ENCODE results near the gene GJB2. TPM values are rescaled to one million over a fixed set of nuclear protein-coding genes. Genes with fewer than 3 reads are reported as not detected.

GJB2 gene
- total RNA-seq, 2 donors from 2014 or later: 0.20 TPM; not detected in 1

DNA sequence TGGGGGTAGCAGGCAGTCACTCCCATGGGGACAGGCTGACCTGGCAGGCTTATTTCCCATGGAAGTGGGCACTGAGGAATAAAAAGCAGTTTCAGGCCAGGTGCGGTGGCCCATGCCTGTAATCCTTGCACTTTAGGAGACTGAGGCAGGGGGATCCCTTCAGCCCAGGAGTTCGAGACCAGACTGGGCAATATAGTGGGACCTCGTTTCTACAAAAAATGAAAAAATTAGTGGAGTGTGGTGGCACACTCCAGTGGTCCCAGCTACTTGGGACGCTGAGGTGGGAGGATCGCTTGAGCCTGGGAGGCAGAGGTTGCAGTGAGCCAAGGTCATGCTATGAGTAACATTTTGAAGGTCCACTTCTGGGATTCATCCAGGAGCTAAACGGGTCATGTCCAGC is 6.0 kb downstream of the GJB2 start:
- Histone ChIP-seq H3K36me3 (no peaks in the 10 kb centered on the region), H3K4me3 (no peak overlapping the region), H3K4me1 (peaks cover 0 to 4% of the 10 kb centered on the region in 2 donors), H3K27me3 (no peaks in the 10 kb centered on the region), H3K9me3 (no peaks in the 10 kb centered on the region), H3K27ac (no peak overlapping the region)
- TF ChIP-seq, protein P1, sequence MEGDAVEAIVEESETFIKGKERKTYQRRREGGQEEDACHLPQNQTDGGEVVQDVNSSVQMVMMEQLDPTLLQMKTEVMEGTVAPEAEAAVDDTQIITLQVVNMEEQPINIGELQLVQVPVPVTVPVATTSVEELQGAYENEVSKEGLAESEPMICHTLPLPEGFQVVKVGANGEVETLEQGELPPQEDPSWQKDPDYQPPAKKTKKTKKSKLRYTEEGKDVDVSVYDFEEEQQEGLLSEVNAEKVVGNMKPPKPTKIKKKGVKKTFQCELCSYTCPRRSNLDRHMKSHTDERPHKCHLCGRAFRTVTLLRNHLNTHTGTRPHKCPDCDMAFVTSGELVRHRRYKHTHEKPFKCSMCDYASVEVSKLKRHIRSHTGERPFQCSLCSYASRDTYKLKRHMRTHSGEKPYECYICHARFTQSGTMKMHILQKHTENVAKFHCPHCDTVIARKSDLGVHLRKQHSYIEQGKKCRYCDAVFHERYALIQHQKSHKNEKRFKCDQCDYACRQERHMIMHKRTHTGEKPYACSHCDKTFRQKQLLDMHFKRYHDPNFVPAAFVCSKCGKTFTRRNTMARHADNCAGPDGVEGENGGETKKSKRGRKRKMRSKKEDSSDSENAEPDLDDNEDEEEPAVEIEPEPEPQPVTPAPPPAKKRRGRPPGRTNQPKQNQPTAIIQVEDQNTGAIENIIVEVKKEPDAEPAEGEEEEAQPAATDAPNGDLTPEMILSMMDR (IDR thresholded peaks at IDR 0.05): no peak
- no peak for DNase-seq (ENCODE audit: low spot score)

DNA sequence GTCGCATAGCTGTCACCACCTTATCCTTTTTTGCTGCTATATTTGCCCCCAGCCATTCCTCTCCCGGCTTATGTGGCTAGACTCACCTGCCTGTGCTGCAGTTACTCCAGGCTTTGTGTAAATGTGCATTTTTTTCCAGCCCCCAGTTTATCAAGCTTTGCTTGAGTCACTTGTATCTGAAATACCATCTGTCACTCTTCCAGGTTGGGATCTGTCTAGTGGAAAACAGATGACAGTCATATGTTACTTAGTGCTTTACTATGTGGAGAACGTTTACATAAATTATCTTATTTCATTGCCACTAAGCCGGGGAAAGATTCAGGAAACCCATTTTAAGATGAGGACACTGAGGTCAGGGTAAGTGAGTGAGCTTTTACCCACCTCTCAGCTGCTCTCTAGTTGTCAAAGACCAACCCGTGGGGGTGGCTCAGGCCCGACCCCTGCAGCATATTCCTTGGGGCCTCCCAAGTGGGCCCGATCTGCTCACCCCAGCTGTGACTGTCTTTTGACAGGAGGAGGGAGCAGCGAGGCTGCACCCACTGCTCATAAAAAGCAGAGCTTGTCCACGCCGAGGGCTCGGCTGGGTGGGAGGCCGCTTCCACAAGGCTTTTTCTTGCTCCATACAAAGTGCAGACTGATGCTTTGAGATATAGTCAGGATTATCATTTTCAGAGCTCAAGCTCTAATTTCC is 7.2 kb downstream of the GJB2 start:
- no peak overlapping the region for H3K27ac ChIP-seq
- no peak for DNase-seq (ENCODE audit: low spot score)
- no peaks in the 10 kb centered on the region for H3K36me3 ChIP-seq
- TF ChIP-seq, protein P1 (IDR thresholded peaks at IDR 0.05): no peak
- H3K4me3 ChIP-seq: no peak overlapping the region
- H3K9me3 ChIP-seq: no peaks in the 10 kb centered on the region
- no peaks in the 10 kb centered on the region for H3K4me1 ChIP-seq
- H3K27me3 ChIP-seq: no peaks in the 10 kb centered on the region

DNA sequence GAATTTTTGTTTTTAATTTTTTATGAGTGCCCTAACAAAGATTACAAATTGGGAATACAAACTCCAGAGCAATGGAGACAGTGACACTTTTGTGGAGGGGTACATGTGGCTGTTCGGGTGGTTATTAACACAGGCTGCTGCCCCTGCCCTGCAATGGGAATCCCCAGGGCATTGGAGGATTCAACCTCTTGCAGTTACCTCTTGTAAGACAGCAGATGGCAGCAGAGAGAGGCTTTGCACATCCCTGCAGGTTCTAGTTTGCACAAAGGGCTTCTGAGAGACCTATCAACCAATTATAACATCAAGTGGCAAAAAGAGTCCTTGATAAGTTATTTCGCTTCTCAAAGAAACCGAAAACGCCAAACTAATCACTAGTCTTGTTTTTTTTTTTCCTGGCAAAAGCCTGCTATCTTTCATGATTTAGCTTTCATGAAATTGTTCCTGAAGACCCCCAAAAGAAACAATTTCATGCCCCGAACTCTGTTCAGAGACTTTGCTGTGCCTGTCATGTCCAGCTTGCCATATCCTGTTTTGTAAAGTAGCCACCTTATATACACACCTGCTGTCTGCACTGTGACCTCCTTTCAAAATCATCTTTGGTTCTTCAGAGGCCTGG is 10.4 kb downstream of the GJB2 start:
- Histone ChIP-seq H3K4me3 (no peak overlapping the region), H3K9me3 (no peaks in the 10 kb centered on the region), H3K4me1 (no peaks in the 10 kb centered on the region), H3K36me3 (no peaks in the 10 kb centered on the region), H3K27ac (no peak overlapping the region), H3K27me3 (peaks cover 0 to 2% of the 10 kb centered on the region in 2 donors)
- DNase-seq (ENCODE audit: low spot score): no peak
- TF ChIP-seq, protein P1 (IDR thresholded peaks at IDR 0.05): peak; percentile 63 to 86

DNA sequence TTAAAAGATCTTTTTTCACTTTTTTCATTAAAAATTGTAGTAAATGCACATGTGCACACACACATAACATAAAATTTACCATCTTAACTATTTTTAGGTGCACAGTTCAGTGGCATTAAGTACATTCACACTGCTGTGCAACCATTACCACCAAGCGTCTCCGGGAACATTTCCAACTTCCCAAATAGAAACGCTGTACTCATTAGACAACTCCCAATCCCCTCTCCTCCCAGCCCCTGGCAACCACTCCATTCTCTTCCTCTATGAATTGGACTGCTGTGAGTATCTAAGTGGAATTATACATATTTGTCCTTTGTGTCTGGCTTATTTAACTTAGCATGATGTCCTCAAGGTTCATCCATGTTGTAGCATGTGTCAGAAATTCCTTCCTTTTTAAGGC is 11.6 kb downstream of the GJB2 start:
- no peak overlapping the region for H3K4me3 ChIP-seq
- TF ChIP-seq, protein P1 (IDR thresholded peaks at IDR 0.05): no peak
- no peaks in the 10 kb centered on the region for H3K36me3 ChIP-seq
- no peaks in the 10 kb centered on the region for H3K4me1 ChIP-seq
- DNase-seq (ENCODE audit: low spot score): no peak
- no peaks in the 10 kb centered on the region for H3K9me3 ChIP-seq
- peaks cover 0 to 4% of the 10 kb centered on the region in 2 donors for H3K27me3 ChIP-seq
- H3K27ac ChIP-seq: no peak overlapping the region

DNA sequence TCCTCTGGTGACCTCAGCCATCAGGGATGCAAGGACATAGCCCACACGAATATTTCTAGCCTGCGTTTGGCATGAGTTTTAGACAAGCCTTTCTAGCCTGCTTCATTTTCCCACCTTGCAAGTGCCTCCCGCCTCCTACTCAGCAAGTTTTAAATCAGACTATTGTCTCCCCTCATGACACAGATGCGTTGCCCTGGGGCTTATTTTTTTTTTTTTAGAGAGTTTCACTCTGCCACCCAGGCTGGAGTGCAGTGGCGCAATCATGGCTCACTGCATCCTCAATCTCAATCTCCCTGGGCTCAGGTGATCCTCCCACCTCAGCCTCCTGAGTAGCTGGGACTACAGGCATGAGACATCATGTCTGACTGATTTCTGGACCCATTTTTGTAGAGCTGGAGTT is 14.6 kb downstream of the GJB2 start:
- H3K27ac ChIP-seq: no peak overlapping the region
- no peaks in the 10 kb centered on the region for H3K36me3 ChIP-seq
- H3K27me3 ChIP-seq: peaks cover 0 to 4% of the 10 kb centered on the region in 2 donors
- H3K4me3 ChIP-seq: no peak overlapping the region
- no peak for DNase-seq (ENCODE audit: low spot score)
- no peaks in the 10 kb centered on the region for H3K9me3 ChIP-seq
- H3K4me1 ChIP-seq: no peaks in the 10 kb centered on the region
- TF ChIP-seq, protein P1 (IDR thresholded peaks at IDR 0.05): no peak
